ENCODE results near the gene NKX1-1.

NKX1-1 gene

DNA sequence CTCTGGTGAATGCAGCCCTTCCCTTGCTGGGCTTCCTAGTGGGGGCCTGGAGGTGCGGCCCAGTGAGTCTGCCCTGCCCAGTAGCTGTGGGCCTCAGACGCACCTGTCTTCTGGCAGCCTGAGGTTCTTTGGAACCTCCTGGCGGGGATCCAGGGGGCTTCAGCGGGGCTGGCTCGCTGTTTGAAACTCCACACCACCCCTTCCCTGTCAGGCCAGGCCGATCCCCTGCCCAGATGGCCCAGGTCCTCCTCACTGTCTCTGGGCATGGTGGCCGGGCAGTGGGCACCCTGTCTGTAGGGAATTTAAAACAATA, 10.7 kb upstream of the NKX1-1 start:
- peak; percentile 48 for DNase-seq (ENCODE audit: low spot score)

DNA sequence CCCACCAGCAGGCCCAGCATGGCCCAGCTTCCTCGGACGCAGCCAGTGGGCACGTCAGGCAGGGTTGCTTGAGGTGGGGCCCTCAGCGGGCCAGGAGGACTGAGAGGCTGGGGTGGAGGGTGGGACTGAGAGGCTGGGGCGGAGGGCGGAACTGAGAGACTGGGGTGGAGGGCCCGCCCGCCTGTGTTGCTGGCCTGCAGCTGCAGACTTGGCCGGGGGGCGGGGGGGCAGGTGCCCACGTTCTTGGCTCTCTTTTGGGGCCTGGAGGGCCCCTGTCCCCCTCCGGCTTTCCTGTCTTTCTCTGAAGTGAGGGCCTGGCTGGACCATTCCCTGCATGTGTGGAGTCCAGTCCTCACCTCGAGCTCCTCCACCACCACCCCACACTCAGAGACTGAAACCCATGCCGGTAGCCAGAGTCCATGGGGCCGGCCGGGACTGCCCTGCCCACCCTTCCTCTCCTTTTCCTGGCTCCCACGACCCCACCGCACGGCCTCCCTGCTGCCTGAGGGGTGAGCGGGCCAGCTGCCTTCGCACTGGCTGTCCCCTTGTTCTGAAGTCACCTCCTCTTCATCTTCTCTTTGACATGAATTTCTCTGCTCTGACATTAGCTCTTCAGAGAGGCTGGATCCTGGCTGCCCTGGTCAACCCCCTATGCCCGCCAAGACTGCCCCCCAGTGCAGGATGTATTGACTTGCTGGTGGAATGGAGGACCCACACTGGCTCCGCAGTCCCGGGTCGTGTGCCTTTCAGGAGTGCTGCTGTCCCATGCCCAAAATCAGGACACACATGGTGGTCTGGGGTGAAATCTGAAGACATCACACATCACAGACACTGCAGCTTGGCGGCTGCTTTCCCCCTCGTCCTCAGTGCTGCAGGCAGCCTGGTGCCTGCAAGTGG, 10.1 kb upstream of the NKX1-1 start:
- DNase-seq (ENCODE audit: low spot score) = no peak

DNA sequence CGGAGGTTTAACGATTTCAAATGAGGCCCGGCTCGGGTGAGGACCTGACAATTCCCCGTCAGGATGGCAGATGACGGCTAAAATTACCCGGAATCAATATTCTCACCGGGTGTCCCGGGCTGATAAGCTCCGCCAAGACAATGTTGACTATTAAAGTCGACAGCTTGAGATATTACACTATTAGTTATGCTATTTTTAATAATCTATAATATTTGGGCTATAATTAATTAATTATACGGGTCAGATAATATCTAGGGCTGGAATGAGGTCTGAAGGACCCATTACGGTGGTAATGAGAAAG, 9.4 kb upstream of the NKX1-1 start:
- no peak for DNase-seq (ENCODE audit: low spot score)

DNA sequence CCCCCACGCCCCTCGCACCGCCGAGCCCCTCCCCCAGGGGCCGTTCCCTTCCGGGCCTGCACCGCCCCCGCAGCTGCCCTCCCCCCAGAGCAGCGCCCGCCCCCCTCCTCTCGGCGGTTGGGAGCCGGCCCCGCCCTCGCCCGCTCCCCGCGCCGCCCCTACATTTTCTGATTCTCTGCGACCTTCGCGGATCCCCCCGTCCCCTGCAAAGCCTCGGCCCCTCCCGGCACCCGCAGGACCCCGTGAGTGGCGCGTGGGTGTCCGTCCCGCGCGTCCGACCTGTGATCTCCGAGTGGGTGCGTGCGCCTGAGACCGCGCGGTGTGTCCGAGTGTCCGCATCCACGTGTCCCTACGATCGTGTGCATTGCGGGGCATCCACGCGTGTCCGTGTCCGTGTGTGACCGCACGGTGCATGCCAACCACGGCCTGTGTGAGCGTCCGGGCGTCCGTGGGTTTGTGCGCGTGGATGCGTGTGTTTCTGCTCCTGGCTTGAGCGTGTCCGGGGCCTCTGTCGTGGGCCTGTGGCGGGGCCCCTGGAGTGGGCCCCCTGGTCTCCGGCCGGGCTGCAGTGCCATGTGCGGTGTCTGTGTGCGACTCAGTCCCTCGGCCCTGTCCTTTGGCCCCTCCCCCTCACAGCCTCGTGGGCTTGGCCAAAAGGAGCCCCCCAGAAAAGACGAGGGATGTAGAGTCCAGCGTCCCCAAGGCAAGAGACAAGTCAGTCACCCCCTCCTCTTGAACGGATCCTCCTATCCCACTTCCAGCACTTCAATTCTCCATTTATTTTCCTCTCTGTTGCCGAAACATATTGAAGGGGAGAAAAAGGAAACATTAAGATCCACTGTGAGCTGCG, 8.8 kb upstream of the NKX1-1 start:
- DNase-seq (ENCODE audit: low spot score) = peak; percentile 46

DNA sequence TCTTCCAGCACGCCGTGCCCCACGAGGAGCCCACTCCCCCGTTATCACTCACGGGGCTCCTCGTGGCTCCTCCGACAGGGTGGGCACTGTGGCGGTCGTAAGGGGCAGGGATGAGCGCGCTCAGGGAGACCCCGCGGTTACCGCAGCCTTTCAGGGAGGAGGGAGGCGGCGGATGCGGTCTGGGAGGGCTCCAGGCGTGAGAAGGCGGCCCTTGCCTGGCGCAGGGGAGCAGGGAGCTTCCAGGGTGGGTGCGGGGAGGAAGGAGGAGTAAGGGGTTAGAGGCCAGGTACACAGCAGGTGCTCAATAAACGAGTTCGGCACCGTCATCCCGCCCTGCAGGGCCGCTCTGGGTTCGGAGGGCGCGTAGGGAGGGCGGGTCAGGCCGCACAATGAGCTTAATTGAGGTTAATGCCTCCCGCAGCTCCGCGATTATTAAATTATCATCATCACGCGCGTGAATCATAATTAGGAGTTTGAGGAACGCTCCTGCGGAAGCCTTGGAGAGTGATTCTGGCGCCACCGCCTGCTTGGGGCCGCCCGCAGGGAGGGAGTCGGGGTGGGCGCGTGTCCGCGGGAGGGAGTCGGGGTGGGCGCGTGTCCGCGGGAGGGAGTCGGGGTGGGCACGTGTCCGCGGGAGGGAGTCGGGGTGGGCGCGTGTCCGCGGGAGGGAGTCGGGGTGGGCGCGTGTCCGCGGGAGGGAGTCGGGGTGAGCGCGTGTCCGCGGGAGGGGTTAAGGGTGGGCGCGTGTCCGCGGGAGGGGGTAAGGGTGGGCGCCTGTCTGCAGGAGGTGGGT, 7.6 kb upstream of the NKX1-1 start:
- peak; percentile 55 for DNase-seq (ENCODE audit: low spot score)

DNA sequence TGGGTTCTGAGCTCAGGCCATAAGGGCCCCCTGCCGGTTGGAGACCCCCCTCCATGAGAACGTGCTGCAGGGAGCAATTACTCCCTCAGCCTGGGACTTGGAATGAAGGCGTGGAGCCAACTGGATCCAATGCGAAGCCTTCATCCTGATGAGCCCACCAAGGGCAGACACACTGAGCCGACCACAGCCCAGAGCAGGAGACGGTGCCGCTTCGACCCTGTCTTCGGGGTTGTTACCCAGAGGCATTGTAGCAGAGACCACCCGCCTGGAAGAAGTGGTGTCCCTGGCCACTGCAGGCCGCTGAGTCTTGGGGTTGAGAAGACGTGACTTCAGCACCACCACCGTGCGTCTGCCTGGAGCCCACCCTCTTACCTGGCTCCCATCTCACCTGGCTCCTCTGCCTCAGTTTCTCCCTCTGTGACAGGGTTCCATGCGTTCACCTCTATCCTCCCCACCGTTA, 7.0 kb upstream of the NKX1-1 start:
- DNase-seq (ENCODE audit: low spot score) = peak; percentile 61

DNA sequence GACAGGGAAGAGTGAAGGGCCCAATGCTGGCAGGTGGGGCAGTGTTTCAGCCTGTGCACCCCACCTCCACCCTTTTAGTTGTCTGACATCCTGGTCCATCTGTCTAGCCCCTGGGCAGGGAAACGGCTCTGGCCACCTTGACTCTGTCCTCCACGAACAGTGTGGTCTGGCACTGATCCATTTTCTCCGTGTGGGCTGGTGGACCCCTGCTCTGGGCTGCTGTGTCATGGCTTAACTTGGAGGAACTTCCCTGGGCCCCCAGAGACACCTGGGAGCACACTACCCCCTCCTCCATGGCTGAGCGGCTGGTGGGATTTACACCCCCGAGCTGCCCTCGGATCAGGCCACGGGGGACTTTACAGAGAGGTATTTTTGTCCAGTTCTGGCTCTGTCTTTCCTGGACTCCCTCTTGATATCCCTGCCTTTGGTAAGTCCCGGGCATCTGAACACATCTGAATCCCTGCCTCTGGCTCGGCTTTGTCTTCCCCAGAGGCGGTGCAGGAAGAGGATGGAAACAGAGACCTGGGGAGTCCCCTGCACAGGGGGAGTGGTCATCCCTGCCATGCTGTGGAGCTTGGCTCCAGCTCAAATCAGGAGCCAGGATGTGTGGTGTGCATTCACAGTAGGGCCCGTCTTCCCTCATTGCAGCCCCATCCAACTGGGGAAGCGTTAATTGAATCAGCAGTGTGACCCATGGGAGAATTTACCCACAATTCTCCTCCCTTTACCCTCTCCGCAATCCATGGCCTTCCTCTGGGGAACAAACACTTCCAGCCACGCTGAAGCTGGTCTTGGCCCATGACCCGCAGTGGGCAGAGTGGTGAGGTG, 6.3 kb upstream of the NKX1-1 start:
- DNase-seq (ENCODE audit: low spot score) = no peak

DNA sequence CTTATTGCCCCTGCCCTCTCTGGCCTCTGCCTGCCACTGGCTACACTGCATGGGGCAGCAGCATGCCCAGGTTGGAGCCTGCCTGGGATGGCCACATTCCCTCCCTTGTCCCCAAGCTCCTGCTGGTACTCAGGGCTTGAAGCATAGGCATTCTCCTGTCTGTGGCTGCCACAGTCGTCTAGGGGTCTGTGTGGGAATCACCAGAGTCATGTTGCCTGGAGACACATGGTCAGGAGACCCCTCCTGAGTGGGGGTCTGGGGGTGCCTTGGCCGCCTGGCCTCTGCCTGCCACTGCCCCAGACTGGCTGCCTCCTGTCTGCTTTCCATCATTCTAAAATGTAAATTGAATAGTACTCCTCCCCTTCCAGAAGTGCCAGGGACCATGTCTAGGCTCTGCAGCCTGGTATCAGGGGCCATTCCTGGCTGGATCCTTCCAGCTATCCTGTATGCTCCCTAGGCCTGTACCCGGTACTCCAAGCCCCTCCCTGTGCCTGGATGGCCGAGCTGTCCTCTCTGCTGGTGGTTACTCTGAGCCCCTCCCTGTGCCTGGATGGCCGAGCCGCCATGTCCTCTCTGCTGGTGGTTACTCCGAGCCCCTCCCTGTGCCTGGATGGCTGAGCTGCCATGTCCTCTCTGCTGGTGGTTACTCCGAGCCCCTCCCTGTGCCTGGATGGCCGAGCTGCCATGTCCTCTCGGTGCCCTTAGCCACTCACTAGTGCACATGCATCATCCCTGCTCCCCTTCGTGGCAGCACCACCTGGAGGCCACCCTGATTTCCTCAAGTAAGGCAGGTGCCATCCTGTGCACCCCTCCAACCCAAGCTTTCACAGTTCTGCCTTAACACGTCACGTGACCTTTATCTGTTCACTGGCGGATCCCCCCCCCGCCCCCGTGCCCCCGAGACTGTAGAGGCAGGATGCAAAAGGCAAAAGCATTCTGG, 5.5 kb upstream of the NKX1-1 start:
- DNase-seq (ENCODE audit: low spot score) = peak; percentile 40

DNA sequence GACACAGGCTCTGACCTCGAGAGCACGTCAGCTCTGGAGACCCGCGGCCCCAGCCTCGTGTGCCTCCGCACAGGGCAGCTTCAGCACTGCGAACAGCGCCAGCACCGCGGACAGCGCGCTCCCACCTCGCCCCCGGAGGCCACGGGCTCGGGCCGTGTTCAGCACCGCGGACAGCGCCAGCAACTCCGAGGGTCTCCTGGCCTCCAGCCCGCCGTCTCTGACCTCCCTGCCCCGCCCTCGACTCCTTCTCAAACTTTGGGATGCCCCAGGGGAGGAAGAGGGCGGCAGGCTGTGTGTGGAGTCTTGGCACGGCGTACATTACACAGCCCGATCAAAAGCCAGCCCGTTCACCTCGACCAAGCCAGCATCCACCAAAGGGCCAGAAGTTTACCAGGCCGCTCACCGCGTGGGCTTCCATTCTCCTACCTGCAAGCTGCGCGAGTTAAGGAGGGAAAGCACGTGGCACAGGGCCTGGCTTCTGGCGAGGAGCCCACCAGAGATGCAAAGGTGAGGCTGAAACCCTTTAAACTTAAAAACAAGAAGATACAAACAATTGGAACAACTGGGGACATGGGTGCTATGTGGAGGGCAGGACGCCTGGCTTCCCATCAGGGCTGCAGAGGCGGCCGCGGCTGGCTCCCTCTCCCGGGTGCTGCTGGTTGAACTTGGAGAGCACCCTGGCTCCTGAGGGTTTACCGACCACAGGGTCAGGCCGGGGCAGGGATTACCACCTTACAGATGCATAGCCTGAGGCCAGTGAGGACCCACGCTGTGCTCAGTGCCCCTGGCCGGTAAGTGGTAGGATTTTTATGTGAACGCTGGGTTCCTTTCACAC, 4.5 kb upstream of the NKX1-1 start:
- DNase-seq (ENCODE audit: low spot score) = peak; percentile 87

DNA sequence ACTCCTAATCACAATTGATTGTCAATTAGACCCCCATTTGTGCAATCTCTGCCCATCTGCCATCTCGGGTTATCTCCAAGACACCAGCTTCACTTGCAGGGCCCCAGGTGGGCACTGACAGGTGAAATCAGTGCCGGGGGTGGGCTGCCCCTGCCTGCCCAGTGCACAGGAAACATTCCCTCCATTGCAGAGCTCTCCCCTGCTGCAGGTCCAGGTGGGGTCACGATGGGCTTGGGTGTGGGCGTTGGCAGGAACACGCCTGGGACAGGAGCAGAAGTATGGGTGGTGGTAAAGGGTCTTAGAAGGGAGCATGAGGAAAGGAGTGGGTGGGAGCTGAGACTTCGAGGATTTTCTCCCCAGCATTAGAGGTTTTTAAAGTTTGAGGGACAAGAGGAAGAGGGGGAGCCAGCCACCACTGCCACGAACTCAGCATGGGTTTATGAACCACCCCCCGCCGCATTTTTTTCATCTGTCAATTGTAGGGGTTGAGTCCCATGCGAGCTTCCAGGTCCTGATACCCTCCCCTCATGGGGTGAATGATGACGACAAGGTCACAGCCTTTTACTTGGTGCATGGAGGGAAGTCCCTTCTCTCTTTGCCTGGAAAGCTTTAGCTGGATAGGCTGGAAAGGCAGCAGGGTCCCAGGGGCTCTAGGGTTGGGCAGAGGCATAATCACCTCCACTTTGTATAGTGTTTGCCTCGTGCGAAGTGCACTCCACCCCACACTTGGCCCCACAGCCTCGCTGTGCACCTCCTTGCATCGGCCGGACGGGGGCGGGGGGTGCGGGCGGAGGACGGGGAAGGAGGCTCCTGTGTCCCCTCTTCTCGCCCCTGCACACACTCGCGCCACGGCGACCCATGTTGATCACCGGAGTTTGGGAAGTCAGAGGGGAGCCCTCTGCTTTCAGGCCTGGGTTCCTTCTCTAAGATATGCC, 3.5 kb upstream of the NKX1-1 start:
- peak; percentile 63 for DNase-seq (ENCODE audit: low spot score)

DNA sequence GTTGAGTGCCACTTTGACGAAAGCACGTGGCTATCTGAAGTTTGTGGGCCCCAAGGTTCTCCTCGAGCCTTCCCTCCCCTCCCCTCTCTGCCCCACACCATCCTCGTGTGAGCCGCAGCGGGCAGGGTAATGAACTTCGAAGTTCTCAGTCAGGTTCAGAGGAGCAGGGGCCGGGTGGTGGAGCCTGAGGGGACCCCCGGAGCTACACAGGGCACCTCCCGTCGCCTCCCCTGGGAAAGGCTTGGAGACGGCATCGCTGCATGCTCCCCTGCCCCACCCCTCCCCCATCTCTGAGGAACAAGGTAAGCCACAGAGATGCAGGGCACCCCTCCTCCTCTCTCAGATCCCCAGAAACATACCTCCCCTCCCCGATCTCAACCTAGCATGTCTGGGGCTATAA, 2.8 kb upstream of the NKX1-1 start:
- peak; percentile 45 for DNase-seq (ENCODE audit: low spot score)

DNA sequence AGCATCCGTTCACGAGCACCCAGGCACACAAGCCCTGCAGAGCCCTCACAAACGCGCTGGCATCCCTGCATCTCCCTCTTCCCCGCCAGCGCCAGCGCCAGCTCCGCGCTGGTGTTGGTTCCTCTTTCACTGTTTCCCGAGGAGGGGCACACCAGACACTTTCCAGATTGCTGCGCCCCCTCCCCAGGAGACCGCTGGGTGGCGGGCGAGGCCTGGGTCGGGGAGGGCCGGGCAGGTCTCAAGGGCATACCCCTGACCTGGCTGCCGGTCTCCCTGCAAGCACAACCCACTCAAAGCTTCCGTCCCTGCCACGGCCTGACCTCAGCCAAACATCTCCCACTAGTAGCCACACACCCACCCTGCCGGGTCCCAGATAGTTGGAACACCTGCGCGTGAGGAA, 2.2 kb upstream of the NKX1-1 start:
- peak; percentile 54 for DNase-seq (ENCODE audit: low spot score)

DNA sequence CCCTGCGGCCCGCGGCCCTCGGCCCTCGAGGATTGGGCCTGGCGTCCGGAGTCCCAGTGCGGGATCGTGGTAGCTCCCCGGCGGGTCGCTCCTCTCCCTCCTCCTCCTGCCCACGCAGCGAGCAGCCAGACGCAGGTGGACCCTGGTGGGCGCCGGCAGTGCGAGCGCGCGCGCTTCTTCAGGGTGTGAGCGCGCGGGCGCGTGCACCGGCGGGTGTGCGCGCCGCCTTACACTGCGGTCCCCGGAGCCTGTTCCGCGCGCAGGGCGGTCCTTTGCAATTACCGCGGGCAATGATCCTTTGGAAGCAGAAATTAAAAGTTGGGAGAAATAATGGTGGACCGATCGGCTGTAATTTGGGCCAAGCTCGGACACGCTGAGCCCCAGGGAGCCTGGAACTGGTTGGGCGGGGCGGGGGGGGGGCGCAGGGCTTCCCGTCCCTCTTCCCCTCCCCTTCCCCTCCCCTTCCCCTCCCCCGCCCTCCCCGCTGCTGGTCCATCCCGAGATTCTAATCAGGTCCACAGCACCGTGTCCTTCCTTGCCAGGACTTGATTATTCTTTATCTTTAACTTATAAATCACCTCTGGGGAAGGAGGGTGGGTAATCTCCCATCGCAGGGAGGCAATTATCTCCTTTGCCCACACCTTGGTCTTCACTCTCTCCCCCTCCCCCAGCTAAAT, 1.6 kb upstream of the NKX1-1 start:
- DNase-seq (ENCODE audit: low spot score) = no peak

DNA sequence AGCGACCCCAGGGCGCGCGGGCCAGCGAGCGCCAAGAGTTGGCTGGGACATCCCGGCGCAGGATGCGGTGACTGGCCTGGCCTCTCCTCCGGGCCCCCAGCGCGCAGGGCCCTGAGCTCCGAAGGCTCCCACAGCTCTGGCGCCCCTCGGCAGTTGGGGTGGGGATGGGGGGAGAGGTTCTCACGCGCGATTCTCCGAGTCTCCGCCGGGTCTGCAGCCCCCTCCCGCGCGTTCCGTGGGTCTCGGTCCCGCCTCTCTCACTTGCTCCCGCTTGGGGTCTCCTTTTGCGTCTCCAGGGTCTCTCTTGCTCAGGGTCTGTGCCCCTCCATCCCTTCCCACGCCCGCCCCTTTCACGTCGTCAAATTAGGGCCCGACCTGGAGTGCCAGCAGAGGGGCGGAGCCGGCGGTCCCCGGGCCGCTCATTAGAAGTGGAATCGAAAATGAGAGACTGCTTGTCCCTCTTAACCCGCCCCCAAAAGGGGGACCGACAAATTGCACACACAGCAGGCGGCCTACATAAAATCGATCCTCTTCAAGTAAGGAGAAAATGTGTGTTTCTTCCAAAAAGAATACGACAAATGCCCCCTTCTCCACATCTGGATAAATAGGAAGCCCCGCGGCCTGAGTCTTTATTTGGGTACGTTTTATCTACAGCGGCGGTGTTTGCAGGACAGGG, 877 bp upstream of the NKX1-1 start:
- DNase-seq (ENCODE audit: low spot score) = peak; percentile 57

DNA sequence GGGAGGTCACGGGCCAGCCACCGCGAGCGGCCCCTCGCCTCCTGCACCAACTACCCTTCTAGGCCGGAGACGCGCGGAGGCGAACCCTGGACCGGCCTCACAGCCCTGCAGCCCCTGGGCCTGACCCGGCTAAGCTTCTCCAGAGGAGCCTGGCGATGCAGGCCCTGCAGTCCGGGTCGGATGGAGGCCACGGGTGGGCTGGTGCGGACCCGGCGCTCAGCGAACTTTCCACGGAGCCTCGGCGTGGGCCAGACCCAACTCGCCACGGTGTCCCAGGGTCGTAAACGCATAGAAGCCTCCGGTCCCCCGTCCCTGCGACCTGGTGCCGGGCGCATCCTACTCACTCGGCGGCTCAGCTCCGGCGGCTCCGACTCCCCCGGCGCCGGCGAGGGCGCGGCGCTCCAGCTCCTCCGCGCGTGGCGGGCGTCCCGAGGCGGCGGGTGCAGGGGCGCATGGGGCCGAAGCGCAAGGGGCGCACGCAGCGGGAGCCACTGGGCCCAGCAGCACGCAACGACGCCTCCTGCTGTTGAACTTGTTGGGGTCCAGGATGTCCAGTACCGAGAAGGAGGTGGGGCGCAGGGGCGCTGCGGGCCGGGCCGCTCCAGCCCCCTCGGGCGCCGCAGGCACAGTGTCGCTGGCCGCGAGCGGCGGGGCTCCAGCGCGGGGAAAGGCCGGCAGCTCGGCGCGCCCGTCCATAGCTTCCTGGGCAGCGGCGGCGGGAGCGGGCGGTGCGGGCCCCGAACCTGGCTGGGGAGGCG, 427 bp downstream of the NKX1-1 start:
- DNase-seq (ENCODE audit: low spot score) = peak; percentile 42

DNA sequence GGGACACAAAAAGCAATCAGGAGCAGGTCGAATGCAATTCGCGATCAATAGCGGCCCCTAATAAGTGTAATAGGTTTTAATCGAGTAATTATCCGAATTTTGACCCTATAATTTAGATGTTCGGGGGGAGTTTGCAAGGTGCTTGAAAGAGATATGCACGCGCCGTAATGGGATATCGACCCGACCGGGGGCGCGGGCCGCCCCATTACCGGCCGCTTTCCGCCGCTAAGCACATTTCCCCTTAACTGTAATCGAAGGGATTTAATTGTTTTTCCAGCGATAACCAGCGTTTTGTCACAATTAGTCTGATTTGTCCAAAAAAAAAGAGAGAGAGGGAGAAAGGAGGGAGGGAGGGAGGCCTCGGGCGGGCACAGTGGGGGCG, 997 bp downstream of the NKX1-1 start:
- no peak for DNase-seq (ENCODE audit: low spot score)

All from left forelimb (tissue), 1 donor.